Measurements from ENCODE around the gene ZNF2.
A peak's percentile ranks its signal among the peaks of the same experiment; 100 is the strongest.

- peak; percentile 50 for TF ChIP-seq CTCF (IDR thresholded peaks at IDR 0.05; ENCODE audit: poor library complexity)
- TF ChIP-seq EZH2 (IDR thresholded peaks at IDR 0.05; ENCODE audit: borderline replicate concordance), result no peak
- no peak for TF ChIP-seq EZH2phosphoT487 (IDR thresholded peaks at IDR 0.05; ENCODE audit: low read depth, severe bottlenecking, unreplicated experiment)
Measured at GRCh38 chr2:95231723-95232122, 66.1 kb downstream of the ZNF2 start.
